B cell (primary cell): ENCODE measurements around the gene RAPGEF5.

Experiments used
- CTCF ChIP-seq: fragments of 200-600 bp; IDR thresholded peaks from one replicate; pipeline ENCODE4 v1.8.0; 2022; ENCODE audit warnings: antibody characterized with exemption, mild to moderate bottlenecking
- EZH2 ChIP-seq: IDR thresholded peaks from 2 replicates; pipeline ENCODE4 v1.6.1; 2012; ENCODE audit warnings: borderline replicate concordance, low read depth, mild to moderate bottlenecking, moderate library complexity, low read length; ENCODE audit not compliant: insufficient read depth, poor library complexity, severe bottlenecking

GRCh38 chr7:22083704-22084240 is 273.2 kb downstream of the RAPGEF5 start:
- TF ChIP-seq CTCF, result no peak
- TF ChIP-seq EZH2, result no peak
